IMR-90 (cell line): Measurements from ENCODE around the gene DGKE. TPM values are rescaled to one million over a fixed set of nuclear protein-coding genes. Genes with fewer than 3 reads are reported as not detected.

ENCODE experiments used
- ATAC-seq: fragments of 200-7000 bp; cut with Tn5 transposase; 2 replicates; pipeline ENCODE4 v1.9.1; 2020; ENCODE audit warnings: low read depth, mild to moderate bottlenecking, moderate library complexity
- BruUV-seq: library from RNA; stranded (reverse); fragments of 400-500 nt; replicated peaks from 2 replicates; lab custom pipeline; 2021; lab: Mats Ljungman, UMichigan
- CTCF ChIA-PET: fragments of 300-600 bp; formaldehyde crosslinking; extraction: SDS; loops from one replicate; lab custom pipeline; 2021; ENCODE audit warnings: antibody characterized with exemption; lab: Yijun Ruan, JAX
- POLR2A ChIA-PET: fragments of 300-600 bp; sonication (Branson Sonifier 250); formaldehyde crosslinking; loops from one replicate; lab custom pipeline; 2022; ENCODE audit warnings: antibody characterized with exemption; ENCODE audit not compliant: unreplicated experiment; lab: Charles Lee
- DNase-seq: peaks from one replicate; pipeline ENCODE4 v3.0.0; 2013
- H2AFZ ChIP-seq: replicated peaks from 2 replicates; pipeline ENCODE3; 2013; ENCODE audit warnings: low read length, mild to moderate bottlenecking; ENCODE audit not compliant: poor library complexity
- H2AK5ac ChIP-seq: 2 replicates; pipeline ENCODE4 v1.6.1; 2013; ENCODE audit warnings: low read depth, low read length, inconsistent platforms
- H2AK9ac ChIP-seq: replicated peaks from 2 replicates; pipeline ENCODE3; 2013; ENCODE audit warnings: mild to moderate bottlenecking, low read depth, low read length, moderate library complexity; ENCODE audit not compliant: poor library complexity
- H2BK120ac ChIP-seq: 2 replicates; pipeline ENCODE4 v1.6.1; 2013; ENCODE audit warnings: low read depth, low read length, inconsistent platforms
- H2BK15ac ChIP-seq: 3 replicates; pipeline ENCODE4 v1.6.1; 2013; ENCODE audit warnings: low read depth, low read length, inconsistent platforms
- H2BK20ac ChIP-seq: 2 replicates; pipeline ENCODE4 v1.6.1; 2013; ENCODE audit warnings: low read depth, mild to moderate bottlenecking, inconsistent platforms, low read length, moderate library complexity
- H2BK5ac ChIP-seq: 2 replicates; pipeline ENCODE4 v1.6.1; 2013; ENCODE audit warnings: mild to moderate bottlenecking, low read depth, low read length, inconsistent platforms; ENCODE audit not compliant: poor library complexity, severe bottlenecking
- H3K14ac ChIP-seq: replicated peaks from 2 replicates; pipeline ENCODE4 v1.6.1; 2013; ENCODE audit warnings: low read depth, low read length, inconsistent platforms
- H3K18ac ChIP-seq: 2 replicates; pipeline ENCODE4 v1.6.1; 2013; ENCODE audit warnings: low read depth, low read length, control low read depth
- H3K23ac ChIP-seq: 2 replicates; pipeline ENCODE4 v1.6.1; 2013; ENCODE audit warnings: low read depth, low read length, inconsistent platforms
- H3K27ac ChIP-seq: 2 replicates; pipeline ENCODE4 v1.5.1; 2013; ENCODE audit warnings: mild to moderate bottlenecking, control low read depth, low read length; ENCODE audit not compliant: insufficient read depth
- H3K27me3 ChIP-seq: 2 replicates; pipeline ENCODE4 v1.6.1; 2013; ENCODE audit warnings: low read length; ENCODE audit not compliant: control insufficient read depth, insufficient read depth
- H3K36me3 ChIP-seq: 2 replicates; pipeline ENCODE4 v1.6.1; 2013; ENCODE audit warnings: low read length, mixed read lengths; ENCODE audit not compliant: control insufficient read depth, insufficient read depth
- H3K4ac ChIP-seq: 2 replicates; pipeline ENCODE4 v1.6.1; 2013; ENCODE audit warnings: low read depth, low read length, inconsistent platforms
- H3K4me1 ChIP-seq: 2 replicates; pipeline ENCODE4 v1.6.1; 2013; ENCODE audit warnings: low read length, mixed read lengths; ENCODE audit not compliant: control insufficient read depth, insufficient read depth
- H3K4me2 ChIP-seq: 2 replicates; pipeline ENCODE4 v1.6.1; 2013; ENCODE audit warnings: low read depth, mild to moderate bottlenecking, control low read depth, low read length, moderate library complexity
- H3K4me3 ChIP-seq: 2 replicates; pipeline ENCODE4 v1.5.1; 2013; ENCODE audit warnings: low read depth, mild to moderate bottlenecking, control low read depth, low read length, moderate library complexity; ENCODE audit not compliant: insufficient read depth
- H3K56ac ChIP-seq: 2 replicates; pipeline ENCODE4 v1.6.1; 2013; ENCODE audit warnings: low read length, inconsistent platforms; ENCODE audit not compliant: insufficient read depth; ENCODE audit errors: extremely low read depth
- H3K79me1 ChIP-seq, 2 experiments: 2 replicates each; pipeline ENCODE4 v1.6.1; 2013; ENCODE audit warnings: low read length in 2 of 2, inconsistent platforms in 1 of 2, low read depth in 1 of 2
- H3K9ac ChIP-seq: 2 replicates; pipeline ENCODE4 v1.6.1; 2013; ENCODE audit warnings: low read depth, low read length, control low read depth
- H3K9me1 ChIP-seq: 2 replicates; pipeline ENCODE4 v1.6.1; 2013; ENCODE audit warnings: low read length, inconsistent platforms; ENCODE audit not compliant: insufficient read depth
- H3K9me3 ChIP-seq: 2 replicates; pipeline ENCODE4 v1.6.1; 2013; ENCODE audit warnings: low read length; ENCODE audit not compliant: control insufficient read depth, insufficient read depth
- H4K20me1 ChIP-seq: 2 replicates; pipeline ENCODE4 v1.6.1; 2013; ENCODE audit warnings: low read length, inconsistent platforms; ENCODE audit not compliant: insufficient read depth
- H4K5ac ChIP-seq: 2 replicates; pipeline ENCODE4 v1.6.1; 2013; ENCODE audit warnings: mild to moderate bottlenecking, low read depth, low read length, control low read depth
- H4K8ac ChIP-seq, 2 experiments: 2 replicates each; pipeline ENCODE4 v1.6.1; 2013; ENCODE audit warnings: low read depth in 2 of 2, low read length in 2 of 2, control low read depth in 1 of 2, inconsistent platforms in 1 of 2
- H4K91ac ChIP-seq: 2 replicates; pipeline ENCODE4 v1.6.1; 2013; ENCODE audit warnings: low read depth, low read length, inconsistent platforms; ENCODE audit not compliant: insufficient read depth
- BHLHE40 ChIP-seq: fragments of 150-350 bp; IDR thresholded peaks from 2 replicates; pipeline ENCODE4 v1.6.1; 2016; ENCODE audit warnings: mild to moderate bottlenecking, low read depth, low read length
- CEBPB ChIP-seq: IDR thresholded peaks from 2 replicates; pipeline ENCODE4 v1.6.1; 2012; ENCODE audit warnings: low read depth, low read length, improper control_type of control experiment
- CHD1 ChIP-seq: IDR thresholded peaks from 2 replicates; pipeline ENCODE4 v1.6.1; 2012; ENCODE audit warnings: low read depth, low read length, improper control_type of control experiment
- FOS ChIP-seq: fragments of 150-350 bp; IDR thresholded peaks from 2 replicates; pipeline ENCODE4 v1.6.1; 2016; ENCODE audit warnings: low read depth, low read length
- MAFK ChIP-seq: IDR thresholded peaks from 2 replicates; pipeline ENCODE4 v1.6.1; 2012; ENCODE audit warnings: low read depth, low read length, improper control_type of control experiment
- MAZ ChIP-seq: IDR thresholded peaks from 2 replicates; pipeline ENCODE4 v1.6.1; 2012; ENCODE audit warnings: low read depth, mild to moderate bottlenecking, low read length, improper control_type of control experiment, moderate library complexity, borderline replicate concordance
- MXI1 ChIP-seq: IDR thresholded peaks from 2 replicates; pipeline ENCODE4 v1.6.1; 2012; ENCODE audit warnings: low read depth, mild to moderate bottlenecking, low read length, moderate library complexity, borderline replicate concordance
- NFE2L2 ChIP-seq: fragments of 150-350 bp; IDR thresholded peaks from 2 replicates; pipeline ENCODE4 v1.6.1; 2016; ENCODE audit warnings: low read depth, mild to moderate bottlenecking, low read length
- POLR2A ChIP-seq: IDR thresholded peaks from 2 replicates; pipeline ENCODE4 v1.6.1; 2012; ENCODE audit warnings: mild to moderate bottlenecking, low read depth, low read length
- RAD21 ChIP-seq: IDR thresholded peaks from 2 replicates; pipeline ENCODE4 v1.6.1; 2012; ENCODE audit warnings: low read length, improper control_type of control experiment
- RCOR1 ChIP-seq: IDR thresholded peaks from 2 replicates; pipeline ENCODE4 v1.6.1; 2012; ENCODE audit warnings: mild to moderate bottlenecking, low read length, improper control_type of control experiment; ENCODE audit not compliant: insufficient replicate concordance
- RFX5 ChIP-seq: IDR thresholded peaks from 2 replicates; pipeline ENCODE4 v1.8.0; 2012; ENCODE audit warnings: low read depth, mild to moderate bottlenecking, low read length, moderate library complexity
- SMC3 ChIP-seq: fragments of 150-350 bp; IDR thresholded peaks from 2 replicates; pipeline ENCODE4 v1.6.1; 2016; ENCODE audit warnings: low read depth, mild to moderate bottlenecking, antibody characterized with exemption, low read length, moderate library complexity
- WGBS, 2 experiments: methylation state at CpG; one replicate each; pipeline versions ENCODE4 v1.1.5 to v1.1.7; 2013; ENCODE audit warnings: missing lambda C conversion rate in 2 of 2; ENCODE audit not compliant: insufficient read length in 1 of 2; ENCODE audit errors: extremely low coverage in 2 of 2; 5-methylcytosine and 5-hydroxymethylcytosine counted together
- dilution Hi-C: fragments of 300-500 bp; cut with HindIII; formaldehyde crosslinking; loops from one replicate; pipeline ENCODE4 v1.14.3; 2018; ENCODE audit warnings: low sequenced_read_pairs; ENCODE audit not compliant: unreplicated experiment
- in situ Hi-C: fragments of 300-500 bp; cut with MboI; formaldehyde crosslinking; loops from 3 replicates; pipeline ENCODE4 v1.14.3; 2019; ENCODE audit warnings: low sequenced_read_pairs, inconsistent platforms, mixed read lengths
- intact Hi-C: fragments of 100-400 bp; cut with micrococcal nuclease; formaldehyde crosslinking; loops from 2 replicates; pipeline ENCODE4 v1.10.0; 2022
- polyA plus RNA-seq, 3 experiments: library from polyadenylated mRNA; depleted of rRNA; stranded (reverse); fragments of >200 nt; gene quantifications; 2 replicates each; pipeline ENCODE4 v1.2.3, GENCODE V29; 2012; ENCODE audit warnings: low replicate concordance in 1 of 3
- total RNA-seq: library from RNA; depleted of rRNA; stranded (reverse); fragments of >200 nt; gene quantifications from 2 replicates; pipeline ENCODE4 v1.2.3, GENCODE V29; 2012
- TF ChIP-seq, protein P1 (sequence below): fragments of 150-350 bp; IDR thresholded peaks from 2 replicates; pipeline ENCODE4 v1.6.1; 2016; ENCODE audit warnings: low read depth, mild to moderate bottlenecking, low read length, moderate library complexity, borderline replicate concordance
- TF ChIP-seq, protein P2 (sequence below): conservative IDR thresholded peaks from 2 replicates; pipeline ENCODE4 v1.5.1; 2012; ENCODE audit warnings: mild to moderate bottlenecking, low read depth, low read length, improper control_type of control experiment
- TF ChIP-seq, protein P3 (sequence below): fragments of 150-350 bp; IDR thresholded peaks from 2 replicates; pipeline ENCODE4 v1.6.1; 2017; ENCODE audit warnings: mild to moderate bottlenecking, antibody characterized with exemption, low read length, low read depth

Gene DGKE
- total and polyA plus RNA-seq, 2 of the 4 experiments (the other 2 are of a cell fraction), result 3.9 to 5.0 TPM

DNA sequence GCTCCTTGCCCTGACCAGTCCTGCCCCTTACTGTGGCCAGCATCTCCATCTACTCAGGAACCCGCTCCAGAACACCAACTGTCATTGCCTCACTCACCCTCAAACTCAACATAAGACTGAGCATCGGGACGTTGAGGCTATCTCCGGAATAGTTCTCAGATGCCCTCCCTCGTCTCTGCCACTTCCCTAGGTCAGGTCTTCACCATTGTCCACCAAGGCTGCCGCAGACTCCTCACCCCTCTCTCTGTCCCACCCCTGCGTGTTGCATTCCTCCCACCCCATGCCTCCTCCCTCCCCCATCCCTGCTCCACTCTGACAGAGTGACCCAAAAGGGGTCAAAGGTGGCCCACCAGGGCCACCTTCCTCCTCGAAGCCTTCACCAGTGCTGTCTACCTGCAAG is 37.4 kb upstream of the DGKE start:
- Histone ChIP-seq H3K56ac (no peak overlapping the region), H3K9me3 (no peaks in the 10 kb centered on the region), H3K9me1 (no peaks in the 10 kb centered on the region; the same call in 1 of the 2 replicates), H2AK9ac (no peak overlapping the region), H2BK15ac (no peak overlapping the region), H3K4me3 (no peak overlapping the region), H2BK120ac (no peak overlapping the region), H2BK5ac (no peak overlapping the region), H2AFZ (no peak overlapping the region), H3K14ac (no peak overlapping the region; the same call in 1 of the 2 replicates), H3K27me3 (peaks cover 3% of the 10 kb centered on the region; the same call in 1 of the 2 replicates), H4K91ac (no peak overlapping the region), H4K8ac (no peak overlapping the region), H3K4me1 (no peaks in the 10 kb centered on the region; the same call in 1 of the 2 replicates), H3K9ac (no peak overlapping the region), H4K20me1 (no peaks in the 10 kb centered on the region), H3K4ac (no peak overlapping the region), H3K27ac (no peak overlapping the region), H3K36me3 (no peaks in the 10 kb centered on the region), H3K18ac (no peak overlapping the region), H3K79me1 (no peaks in the 10 kb centered on the region), H3K4me2 (no peak overlapping the region), H4K5ac (no peak overlapping the region), H2AK5ac (0 out of 2 replicates have a peak overlapping the region, but pooled peaks have one; percentile 30), H2BK20ac (no peak overlapping the region), H3K23ac (no peak overlapping the region)
- in situ Hi-C loops (no loop called here), dilution Hi-C loops (no loop called here), intact Hi-C loops (no loop called here)
- ATAC-seq (no peak), DNase-seq (no peak)
- WGBS, 2 experiments, result 89% methylated on average over 4 of the region's 8 CpGs; no CpG with 5 or more reads in 1 of the 2 experiments
- ChIA-PET CTCF (no interaction called here), POLR2A (no interaction called here)
- BruUV-seq, result no TSS peak
- no peak for TF ChIP-seq CEBPB
- TF ChIP-seq SMC3, result no peak
- no peak for TF ChIP-seq MAZ
- TF ChIP-seq MAFK, result no peak
- TF ChIP-seq, protein P1, sequence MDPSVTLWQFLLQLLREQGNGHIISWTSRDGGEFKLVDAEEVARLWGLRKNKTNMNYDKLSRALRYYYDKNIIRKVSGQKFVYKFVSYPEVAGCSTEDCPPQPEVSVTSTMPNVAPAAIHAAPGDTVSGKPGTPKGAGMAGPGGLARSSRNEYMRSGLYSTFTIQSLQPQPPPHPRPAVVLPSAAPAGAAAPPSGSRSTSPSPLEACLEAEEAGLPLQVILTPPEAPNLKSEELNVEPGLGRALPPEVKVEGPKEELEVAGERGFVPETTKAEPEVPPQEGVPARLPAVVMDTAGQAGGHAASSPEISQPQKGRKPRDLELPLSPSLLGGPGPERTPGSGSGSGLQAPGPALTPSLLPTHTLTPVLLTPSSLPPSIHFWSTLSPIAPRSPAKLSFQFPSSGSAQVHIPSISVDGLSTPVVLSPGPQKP, result no peak
- no peak for TF ChIP-seq RCOR1
- TF ChIP-seq, protein P2, sequence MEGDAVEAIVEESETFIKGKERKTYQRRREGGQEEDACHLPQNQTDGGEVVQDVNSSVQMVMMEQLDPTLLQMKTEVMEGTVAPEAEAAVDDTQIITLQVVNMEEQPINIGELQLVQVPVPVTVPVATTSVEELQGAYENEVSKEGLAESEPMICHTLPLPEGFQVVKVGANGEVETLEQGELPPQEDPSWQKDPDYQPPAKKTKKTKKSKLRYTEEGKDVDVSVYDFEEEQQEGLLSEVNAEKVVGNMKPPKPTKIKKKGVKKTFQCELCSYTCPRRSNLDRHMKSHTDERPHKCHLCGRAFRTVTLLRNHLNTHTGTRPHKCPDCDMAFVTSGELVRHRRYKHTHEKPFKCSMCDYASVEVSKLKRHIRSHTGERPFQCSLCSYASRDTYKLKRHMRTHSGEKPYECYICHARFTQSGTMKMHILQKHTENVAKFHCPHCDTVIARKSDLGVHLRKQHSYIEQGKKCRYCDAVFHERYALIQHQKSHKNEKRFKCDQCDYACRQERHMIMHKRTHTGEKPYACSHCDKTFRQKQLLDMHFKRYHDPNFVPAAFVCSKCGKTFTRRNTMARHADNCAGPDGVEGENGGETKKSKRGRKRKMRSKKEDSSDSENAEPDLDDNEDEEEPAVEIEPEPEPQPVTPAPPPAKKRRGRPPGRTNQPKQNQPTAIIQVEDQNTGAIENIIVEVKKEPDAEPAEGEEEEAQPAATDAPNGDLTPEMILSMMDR, result no peak
- no peak for TF ChIP-seq FOS
- no peak for TF ChIP-seq RAD21
- TF ChIP-seq POLR2A, result no peak
- no peak for TF ChIP-seq CHD1
- no peak for TF ChIP-seq RFX5
- TF ChIP-seq MXI1, result no peak
- TF ChIP-seq NFE2L2, result no peak
- TF ChIP-seq, protein P3, sequence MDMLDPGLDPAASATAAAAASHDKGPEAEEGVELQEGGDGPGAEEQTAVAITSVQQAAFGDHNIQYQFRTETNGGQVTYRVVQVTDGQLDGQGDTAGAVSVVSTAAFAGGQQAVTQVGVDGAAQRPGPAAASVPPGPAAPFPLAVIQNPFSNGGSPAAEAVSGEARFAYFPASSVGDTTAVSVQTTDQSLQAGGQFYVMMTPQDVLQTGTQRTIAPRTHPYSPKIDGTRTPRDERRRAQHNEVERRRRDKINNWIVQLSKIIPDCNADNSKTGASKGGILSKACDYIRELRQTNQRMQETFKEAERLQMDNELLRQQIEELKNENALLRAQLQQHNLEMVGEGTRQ, result no peak
- no peak for TF ChIP-seq BHLHE40
